Esophagus muscularis mucosa (tissue), 4 donors: Measurements from ENCODE around the gene VPS52.

Experiments used
- EP300 ChIP-seq: sonication (generic); formaldehyde crosslinking; IDR thresholded peaks from one replicate; pipeline ENCODE4 v1.6.1; 2017; ENCODE audit warnings: antibody characterized with exemption
- POLR2A ChIP-seq: fragments of 450-650 bp; IDR thresholded peaks from one replicate; pipeline ENCODE4 v1.6.1; 2017; ENCODE audit warnings: antibody characterized with exemption, moderate library complexity, mild to moderate bottlenecking, low read depth
- TF ChIP-seq, protein P1 (sequence below), 3 experiments: fragments of 200-600 bp in 2 of 3; fragments of 450-650 bp in 1 of 3; sonication (generic) in 2 of 3; IDR thresholded peaks; one replicate each; pipeline ENCODE4 v1.5.1; 2017 to 2019; ENCODE audit warnings: antibody characterized with exemption in 3 of 3, mild to moderate bottlenecking in 2 of 3, moderate library complexity in 1 of 3

GRCh38 chr6:33277663-33278391 is 6.2 kb upstream of the VPS52 start:
- TF ChIP-seq, protein P1, sequence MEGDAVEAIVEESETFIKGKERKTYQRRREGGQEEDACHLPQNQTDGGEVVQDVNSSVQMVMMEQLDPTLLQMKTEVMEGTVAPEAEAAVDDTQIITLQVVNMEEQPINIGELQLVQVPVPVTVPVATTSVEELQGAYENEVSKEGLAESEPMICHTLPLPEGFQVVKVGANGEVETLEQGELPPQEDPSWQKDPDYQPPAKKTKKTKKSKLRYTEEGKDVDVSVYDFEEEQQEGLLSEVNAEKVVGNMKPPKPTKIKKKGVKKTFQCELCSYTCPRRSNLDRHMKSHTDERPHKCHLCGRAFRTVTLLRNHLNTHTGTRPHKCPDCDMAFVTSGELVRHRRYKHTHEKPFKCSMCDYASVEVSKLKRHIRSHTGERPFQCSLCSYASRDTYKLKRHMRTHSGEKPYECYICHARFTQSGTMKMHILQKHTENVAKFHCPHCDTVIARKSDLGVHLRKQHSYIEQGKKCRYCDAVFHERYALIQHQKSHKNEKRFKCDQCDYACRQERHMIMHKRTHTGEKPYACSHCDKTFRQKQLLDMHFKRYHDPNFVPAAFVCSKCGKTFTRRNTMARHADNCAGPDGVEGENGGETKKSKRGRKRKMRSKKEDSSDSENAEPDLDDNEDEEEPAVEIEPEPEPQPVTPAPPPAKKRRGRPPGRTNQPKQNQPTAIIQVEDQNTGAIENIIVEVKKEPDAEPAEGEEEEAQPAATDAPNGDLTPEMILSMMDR (IDR thresholded peaks at IDR 0.05) = no peak
- TF ChIP-seq EP300 (no peak), POLR2A (no peak)
